Measurements from ENCODE around the gene ACAP2.

The ACAP2 gene

DNA sequence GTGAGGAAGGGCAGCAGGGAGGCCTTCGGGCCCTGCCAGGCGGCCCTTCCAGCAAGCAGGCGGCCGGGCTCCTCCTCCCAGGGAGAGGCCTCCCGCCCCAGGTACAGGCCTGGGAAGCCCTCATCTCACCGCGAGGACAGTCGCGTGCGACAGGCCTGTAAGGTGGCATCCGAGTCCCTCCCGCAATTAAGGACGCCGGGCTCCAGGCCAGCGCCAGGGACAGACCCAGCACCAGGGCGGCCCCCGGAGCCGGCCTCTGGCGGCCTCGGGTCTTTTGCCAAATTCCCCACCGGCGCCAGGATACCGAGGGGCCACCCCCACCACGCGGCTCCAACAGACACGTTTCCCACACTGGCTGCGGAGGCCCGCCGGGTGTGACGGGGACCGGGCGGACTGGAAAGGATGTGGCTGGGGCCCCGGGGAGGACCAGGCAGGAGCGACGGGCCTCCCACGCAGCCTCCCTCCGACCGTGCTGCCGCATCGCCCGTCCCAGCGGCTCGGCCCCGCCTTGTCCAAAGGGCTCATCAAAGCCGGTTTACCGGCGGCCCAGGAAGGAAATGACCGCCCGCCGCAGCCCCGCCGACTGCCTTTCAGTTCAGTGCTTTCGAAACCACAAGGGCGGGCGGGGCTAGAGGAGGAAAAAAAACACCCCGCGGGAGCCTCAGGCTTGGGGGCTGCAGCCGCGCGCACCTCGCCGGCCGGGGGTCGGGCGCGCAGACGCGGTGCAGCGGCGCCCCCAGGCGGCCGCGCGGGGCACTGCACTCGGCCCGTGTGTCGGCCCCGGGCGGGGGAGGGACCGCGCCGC, 183.1 kb downstream of the ACAP2 start:
- DNase-seq (ENCODE audit: low read depth), result no peak

DNA sequence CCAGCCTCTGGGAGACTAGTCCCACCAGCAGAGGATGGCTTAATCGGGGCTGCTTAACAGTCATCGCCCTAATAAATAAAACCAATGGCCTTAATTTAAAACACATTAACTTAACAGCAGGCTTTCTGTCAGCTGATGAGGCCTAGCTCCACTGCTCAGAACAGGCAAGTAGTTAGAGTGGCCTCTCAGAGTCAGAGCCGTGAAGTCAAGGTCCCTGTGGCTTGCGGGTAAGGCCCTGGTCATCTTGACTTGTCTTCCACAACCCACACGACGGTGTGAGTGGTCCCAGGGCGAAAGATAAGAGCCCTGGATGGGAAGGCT, 183.7 kb downstream of the ACAP2 start:
- DNase-seq (ENCODE audit: low read depth), result no peak

DNA sequence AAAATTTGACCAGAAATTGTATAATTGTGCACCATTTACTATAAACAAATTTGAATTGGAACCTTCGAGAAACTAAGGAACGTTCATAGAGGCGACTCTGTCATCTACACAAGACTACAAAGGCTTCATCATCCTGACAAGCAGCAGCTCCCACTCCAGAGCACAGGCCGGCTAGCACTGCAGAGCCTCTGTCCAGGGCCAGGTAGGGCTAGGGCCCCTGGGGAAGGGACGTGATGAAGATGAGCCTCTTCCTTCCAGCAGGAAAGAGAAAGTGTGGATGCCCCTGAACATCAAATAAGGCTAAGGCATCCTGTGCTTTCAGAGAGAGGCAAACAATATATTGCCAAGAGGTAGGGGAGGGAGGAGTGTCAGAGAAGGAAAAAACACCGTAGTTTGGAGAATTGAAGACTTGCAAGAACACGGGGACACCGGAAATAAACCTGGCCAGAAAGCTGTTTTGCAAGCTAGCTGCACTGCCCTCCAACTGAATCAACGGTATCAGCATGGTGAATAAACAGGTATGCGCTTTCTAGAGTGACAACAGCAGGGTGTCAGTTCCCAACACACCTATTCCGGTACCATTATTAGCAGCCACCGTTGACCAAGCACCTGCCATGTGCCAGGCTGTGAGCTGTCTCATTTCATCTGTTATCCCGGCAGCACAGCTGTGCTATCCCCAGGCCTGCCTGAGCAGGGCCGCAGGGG, 184.2 kb downstream of the ACAP2 start:
- no peak for DNase-seq (ENCODE audit: low read depth)

DNA sequence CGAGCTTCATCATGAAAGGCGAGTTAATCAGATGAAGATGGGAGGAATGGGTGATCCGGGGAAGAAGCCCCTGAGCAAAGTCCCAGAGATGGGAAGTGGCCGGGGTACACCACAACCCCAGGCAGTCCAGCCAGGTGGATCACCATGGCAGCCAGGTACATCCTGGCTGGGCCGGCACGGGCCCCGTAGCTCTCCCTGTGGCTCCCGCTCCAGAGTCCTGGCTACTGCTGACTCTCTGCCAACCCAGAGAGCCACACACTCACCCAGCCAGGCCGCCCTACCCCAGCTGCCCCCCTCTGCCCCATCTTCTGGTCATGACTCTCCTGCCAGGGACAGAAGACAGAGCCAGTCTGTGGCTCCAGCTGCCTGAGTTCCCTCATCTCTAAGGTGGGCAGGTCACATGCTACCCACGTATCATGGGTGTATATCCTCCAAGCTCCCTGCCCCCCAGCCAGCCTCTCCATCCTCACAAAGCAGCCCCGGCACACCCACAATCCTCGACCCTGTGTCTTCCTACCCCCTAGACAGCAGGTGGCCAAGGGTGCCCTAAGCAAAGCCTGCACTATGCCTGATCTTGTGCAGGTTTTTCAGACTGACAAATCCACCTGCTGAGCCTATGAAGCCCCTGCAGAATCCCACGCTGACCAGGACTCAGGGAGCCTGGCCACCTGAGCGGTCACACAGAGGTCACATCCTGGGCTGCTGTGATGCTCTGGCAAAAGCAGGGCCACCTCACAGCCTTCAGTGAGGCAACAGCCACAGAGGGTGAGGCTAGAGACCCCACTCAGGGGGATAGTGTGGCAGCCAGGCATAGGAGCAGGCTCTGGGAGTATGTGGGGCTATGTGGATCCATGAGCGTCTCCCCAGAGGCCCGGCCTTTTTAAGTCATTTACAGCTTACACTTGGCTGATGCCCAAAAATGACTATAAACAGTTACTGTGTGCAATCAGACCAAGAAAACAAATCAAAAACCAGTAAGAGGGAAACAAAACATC, 185.1 kb downstream of the ACAP2 start:
- no peak for DNase-seq (ENCODE audit: low read depth)

DNA sequence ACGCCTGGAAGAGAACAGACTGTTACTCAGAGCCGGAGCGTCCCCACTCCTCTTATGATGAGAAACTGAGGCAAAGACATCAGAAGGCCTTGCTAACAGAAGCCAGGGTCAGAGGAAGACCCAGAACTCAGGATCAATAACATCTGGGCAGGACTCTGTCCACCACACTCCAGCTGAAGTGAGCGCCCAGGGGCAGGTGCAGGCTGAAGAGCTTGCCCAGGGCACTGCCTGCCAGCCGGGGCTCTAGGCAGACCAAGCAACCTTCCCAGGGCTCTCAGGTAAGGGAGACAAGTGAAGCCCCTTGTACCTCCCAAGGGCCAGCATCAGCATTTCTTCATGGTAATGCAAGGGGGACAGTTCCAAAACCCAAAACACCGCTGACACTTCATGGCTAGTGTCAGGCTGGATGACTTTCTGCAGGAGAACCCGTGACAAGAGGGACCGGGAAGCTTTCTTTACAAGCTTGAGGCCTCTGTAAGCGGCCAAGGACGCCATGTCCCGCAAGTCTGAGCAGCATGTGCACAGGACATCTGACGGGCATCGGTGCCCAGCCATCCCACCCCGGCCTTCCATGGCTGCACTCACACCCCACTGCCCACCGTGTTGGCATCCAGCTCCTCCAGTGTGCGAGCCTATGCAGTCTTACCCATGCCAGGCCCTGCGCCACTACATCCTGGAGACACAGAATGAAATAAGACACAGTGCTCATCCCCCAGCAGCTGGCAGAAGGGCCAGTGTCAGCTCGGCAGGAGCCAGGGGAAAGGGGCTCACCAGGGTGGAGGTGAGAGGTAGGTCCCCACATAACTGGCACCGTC, 186.0 kb downstream of the ACAP2 start:
- DNase-seq (ENCODE audit: low read depth), result no peak

DNA sequence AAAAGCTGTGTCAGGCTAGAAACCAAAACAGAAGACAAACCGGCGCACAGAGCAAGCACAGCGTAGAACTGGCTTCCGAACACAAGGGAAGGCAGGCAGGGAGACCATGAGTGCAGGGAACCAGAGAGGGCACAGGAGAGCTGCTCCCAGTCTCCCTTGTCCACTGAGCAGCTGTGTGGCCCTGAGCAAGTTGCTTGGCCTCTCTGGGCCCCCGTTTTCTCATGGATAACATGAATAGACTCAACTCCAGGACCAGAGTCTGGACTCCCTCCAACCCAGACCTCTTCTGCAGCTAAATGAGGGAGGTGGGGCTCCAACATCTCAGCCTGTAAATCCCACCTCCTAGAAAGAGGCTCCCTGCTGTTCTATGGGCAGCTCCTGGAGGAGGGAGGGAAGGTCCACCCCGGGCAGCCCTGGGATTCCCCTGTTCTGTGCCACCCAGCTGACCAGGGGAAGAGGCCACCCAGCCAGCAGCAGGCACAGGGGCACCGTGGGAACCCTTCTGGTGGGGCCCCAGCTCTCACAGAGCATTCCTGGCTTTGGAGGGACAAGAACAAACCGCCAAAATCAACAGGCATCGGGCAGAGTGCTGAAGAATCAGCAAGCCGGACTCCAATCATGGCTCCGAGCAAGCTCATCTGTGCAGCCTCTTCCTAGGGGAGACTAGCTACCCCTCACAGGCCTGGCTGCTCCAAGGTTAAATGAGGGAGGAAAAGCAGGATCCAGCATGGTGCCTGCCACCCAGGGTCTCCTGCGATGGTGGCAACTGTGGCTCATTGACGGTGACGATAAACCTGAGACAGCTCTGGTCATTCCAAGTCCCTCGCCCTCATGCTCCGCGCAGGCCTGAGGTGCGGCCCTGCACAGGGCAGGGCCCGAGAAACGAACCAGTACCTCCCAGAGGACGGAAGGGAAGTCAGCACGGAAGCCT, 187.0 kb downstream of the ACAP2 start:
- no peak for DNase-seq (ENCODE audit: low read depth)

DNA sequence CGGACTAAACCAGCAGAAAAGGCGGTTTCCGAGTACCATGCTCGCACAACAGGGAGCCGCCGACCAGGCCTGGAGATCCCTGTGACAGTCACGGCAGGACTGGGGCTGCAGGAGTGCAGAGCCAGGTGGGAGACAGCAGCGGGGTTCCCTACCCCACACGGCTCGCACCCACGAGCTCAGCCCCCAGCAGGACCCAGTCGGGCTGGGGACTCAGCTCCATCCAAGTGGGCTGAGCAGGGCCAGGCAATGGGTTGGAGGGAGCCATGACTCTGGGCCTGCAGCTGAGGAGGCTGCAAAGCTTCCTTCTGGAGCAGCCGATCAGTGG, 187.7 kb downstream of the ACAP2 start:
- no peak for DNase-seq (ENCODE audit: low read depth)

DNA sequence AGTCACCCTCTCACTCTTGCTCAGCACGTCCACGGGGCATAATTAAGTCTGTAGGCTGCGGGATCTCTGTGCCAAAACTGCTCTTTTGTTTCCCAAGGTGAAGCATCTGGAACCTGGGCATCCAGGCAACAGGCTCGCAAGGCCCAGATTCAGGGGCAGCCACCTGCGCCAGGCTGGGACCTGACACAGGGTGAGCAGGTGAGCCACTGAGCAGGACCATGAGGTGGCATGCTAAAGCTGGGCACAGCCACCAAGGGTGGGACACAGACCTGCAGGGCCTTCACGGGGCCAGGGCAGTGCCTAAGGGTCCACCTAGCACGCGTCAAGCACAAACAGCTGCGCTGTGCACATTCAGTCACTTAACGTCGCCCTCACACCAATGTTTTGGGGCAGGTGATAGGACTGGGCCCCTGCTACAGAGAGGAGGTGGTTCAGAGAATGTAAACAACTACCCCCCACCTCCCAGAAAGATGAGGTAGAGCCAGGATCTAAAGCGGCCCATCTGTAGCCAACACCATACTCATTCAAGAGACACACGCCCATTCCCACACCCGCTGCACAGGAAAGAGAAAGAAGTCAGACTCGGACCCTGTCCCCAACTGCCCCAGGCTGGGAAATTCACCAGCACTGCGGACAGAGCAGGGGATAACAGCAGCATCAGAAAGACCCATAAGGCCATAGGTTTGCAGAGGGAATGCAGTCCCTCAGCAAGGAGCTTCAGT, 188.2 kb downstream of the ACAP2 start:
- DNase-seq (ENCODE audit: low read depth), result no peak

DNA sequence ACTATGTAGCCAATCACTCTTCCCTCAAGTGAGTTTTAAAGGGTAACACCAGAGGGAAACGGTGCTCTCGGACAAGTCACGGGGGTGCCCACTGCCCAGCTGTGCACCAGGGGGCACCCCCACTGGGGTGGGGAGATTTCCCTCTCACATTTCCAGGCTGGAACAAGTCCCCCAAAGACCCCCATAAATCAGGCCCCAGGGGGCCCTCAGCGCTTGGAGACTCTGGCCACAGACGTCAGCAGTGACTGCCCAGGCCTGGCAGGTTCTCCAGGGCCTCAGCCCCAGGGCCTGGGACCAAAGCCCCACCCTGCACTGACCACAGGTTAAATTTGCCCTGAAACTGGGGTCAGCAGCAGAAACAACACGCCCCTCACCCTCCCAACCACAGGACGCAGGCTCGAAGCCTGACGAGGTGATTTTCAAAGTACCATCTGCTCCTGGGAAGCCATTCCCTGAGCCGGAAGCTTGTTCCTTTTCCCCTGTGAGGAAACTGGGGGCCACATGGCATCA, 188.8 kb downstream of the ACAP2 start:
- no peak for DNase-seq (ENCODE audit: low read depth)

DNA sequence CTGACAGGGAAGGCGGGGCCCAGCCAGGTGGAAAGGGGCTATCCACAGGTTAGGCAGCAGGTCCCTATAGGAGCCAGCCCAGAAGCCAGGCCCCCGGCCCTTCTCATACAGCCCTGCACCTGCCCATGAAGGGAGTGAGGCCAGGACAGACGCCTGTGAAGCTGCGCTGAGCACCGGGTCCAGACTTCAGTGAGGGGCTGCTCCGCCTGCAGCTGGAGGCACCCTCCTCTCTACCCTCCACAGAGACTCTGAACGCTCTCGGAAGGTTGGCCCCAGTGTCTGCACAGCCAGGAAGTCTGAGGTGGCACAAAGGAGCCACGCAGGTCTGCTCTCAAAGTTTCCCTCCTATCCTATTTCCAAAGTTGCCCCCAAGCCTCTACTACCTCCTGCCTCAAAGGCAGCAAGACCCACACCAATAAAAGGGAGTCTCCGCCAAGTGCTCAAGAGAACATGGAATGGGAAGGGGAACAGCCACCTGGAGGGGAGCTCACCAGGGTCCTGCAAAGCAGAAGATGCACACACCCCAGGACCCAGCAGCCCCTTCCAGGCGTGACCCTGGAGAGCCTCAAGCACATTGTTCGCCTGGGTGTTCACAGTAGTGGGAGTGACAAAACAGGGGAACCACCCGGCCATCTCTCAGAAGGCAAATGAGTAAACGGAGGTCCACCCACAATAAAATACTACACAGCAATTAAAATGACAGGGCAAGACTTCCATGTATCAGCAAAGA, 191.3 kb downstream of the ACAP2 start:
- no peak for DNase-seq (ENCODE audit: low read depth)

DNA sequence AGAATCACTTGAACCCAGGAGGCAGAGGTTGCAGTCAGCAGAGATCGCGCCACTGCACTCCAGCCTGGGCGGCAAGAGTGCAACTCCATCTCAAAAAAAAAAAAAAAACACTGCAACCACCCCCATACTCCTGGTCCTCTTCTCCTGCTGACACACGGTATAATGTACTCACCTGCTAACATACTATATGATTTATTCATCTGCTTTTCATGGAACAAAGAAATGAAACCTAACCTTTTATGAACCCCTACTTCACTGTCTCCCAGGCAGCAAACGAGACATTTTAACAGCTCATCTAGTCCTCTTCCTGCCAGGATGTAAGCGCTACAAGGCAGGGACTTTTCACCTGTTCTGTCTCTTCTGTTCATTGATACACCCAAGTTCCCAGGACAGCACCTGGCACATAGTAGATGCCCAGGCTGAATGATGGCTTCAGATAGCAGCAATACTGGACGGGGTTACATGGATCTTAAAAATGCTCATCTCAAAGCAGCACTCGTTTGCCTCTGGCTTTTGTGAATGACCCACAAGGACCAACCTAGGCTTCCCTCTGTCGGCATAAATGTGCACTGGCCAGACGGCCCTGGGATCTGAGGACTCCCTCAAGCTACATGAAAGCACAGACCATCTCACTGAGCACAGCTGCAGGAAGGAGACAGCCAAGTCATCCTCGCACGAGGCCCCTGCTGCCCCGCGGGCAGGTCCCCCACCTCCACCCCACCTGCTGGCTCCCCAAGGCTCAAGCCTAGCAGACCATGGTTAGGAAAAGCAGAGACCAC, 192.2 kb downstream of the ACAP2 start:
- no peak for DNase-seq (ENCODE audit: low read depth)

DNA sequence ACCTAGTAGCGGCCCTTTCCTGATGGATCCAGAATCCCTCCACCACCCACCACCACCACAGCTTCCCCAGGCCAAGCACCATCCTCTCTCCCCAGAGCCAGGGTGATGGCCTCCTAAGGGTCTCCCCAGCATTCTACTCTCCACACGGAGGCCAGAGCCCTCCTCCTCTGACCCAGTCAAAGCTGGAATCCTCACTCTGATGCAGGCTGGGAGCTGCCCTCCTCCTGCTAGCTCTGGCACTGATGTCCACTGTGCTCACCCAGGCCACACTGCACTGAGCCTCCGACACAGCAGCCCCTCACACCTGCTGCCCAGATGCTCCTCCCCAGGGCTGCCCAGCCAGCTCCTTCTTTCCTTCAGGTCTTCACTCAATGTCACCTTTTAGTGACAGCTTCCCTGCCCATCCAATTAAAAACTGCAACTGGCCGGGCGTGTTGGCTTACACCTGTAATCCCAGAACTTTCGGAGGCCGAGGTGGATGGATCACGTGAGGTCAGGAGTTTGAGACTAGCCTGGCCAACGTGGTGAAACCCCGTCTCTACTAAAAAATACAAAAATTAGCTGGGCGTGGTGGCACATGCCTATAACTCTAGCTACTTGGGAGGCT, 192.9 kb downstream of the ACAP2 start:
- DNase-seq (ENCODE audit: low read depth), result no peak

DNA sequence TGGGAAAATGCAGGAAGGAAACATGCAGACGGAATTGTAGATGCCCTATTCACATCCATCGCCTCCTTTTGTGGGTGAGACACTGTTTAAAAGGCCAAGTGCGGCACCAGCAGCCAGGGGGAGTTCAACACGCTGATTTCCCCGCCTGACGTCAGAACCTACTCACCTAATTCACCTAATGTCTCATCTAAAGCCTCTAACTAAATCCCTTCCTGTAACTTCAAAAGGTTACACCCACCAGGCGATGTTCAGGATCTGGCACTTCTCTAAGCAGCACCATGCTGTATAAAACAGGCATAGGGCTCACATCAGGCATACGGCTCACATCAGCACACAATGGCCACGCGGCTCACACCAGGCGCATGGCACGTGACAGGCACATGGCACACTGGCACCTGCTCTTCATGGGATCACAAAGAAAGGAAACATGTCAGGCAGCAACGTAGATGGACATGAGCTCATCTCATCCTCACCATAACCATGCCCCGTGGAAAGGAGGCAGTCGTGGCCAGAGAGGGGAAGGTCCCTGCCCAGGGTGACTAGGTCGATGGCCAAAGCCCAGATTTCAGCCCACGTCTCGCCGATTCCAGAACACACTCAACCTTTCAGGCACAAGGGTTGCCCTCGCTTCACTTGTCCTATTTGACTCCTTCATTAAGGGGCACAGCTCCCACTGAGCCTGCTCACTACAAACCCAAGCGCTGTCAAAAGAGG, 193.6 kb downstream of the ACAP2 start:
- no peak for DNase-seq (ENCODE audit: low read depth)

DNA sequence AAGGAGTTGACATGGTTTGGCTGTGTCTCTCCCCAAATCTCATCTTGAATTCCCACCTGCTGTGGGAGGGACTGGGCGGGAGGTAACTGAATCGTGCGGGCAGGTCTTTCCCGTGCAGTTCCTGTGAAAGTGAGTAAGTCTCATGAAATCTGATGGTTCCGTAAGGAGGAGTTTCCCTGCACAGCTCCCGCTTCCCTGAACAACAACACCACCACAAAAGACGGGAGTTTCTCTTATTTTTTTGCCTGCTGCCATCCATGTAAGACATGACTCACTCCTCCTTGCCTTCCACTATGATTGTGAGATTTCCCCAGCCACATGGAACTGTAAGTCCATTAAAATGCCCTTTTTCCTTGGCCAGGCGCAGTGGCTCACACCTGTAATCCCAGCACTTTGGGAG, 194.5 kb downstream of the ACAP2 start:
- DNase-seq (ENCODE audit: low read depth), result no peak

DNA sequence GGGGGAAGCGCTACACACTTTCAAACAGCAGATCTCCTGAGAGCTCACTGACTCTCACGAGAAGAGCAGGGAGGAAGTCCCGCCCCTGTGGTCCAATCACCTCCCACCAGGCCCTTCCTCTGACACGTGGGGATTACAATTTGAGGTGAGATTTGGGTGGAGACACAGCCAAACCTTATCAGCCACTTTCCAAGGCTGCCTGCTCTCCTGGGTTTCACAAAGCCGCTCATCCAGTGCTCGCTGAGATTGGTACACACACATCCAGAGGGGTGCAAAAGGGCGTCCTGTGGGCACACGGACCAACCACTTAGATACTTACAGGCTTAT, 195.0 kb downstream of the ACAP2 start:
- DNase-seq (ENCODE audit: low read depth), result no peak

DNA sequence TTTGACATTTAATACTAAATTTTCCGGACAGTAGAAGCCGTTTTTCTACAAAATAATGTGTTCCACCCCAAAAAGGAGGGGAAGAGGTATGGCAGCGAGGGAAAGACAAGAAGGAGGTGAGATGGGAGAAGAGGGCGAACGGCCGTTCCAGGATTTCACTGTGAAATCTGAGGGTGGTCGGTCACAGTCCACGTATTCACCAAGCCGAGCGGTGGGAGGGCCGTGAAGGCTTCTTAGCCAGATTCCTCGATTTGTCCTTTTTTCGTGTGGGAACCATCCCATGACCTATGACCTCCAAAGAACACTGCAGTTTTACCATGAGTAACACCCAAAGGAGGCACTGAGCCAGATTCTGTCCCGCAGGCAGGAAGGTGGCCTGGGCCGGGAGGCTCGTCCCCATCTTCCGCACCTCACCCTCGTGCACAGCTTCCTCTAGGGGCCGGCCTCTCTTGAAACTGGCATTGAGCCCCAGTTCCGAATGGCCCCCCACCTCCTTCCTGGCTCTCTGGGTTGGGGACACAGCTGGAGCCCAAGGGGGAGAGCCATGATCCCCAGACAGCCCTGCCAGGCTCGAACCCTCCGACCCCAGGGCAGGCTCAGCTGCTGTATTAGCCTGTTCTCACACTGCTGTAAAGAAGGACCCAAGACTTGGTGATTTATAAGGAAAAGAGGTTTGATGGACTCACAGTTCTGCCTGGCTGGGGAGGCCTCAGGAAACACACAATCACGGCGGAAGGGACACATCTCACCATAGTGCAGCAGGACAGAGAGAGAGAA, 195.5 kb downstream of the ACAP2 start:
- DNase-seq (ENCODE audit: low read depth), result no peak

DNA sequence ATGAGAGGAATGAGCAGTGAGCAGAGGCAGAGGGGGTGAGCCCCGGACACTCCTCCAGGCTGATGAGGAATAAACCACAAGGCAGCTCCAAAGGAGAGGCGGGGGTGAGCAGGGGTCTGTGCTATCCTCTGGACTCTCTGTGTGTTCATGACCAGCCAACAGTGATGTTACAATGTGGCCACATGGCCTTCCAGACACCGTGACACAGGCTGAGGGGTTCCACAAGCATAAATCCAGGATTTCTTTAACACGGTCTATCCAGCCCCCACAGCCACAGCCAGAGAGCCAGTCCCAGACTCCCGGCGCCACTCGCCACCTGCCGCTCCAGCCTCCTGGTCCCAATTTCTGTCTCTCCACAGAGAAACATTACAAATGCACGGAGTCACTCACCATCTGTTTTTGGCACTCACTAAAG, 196.2 kb downstream of the ACAP2 start:
- DNase-seq (ENCODE audit: low read depth), result no peak
